GM15510 (cell line): Measurements from ENCODE around the gene SLC39A3.

Experiments used
- POLR2A ChIP-seq: IDR thresholded peaks from 3 replicates; pipeline ENCODE4 v1.6.1; 2011; ENCODE audit warnings: borderline replicate concordance; ENCODE audit not compliant: insufficient read length; ENCODE audit errors: extremely low read depth

SLC39A3 gene

GRCh38 chr19:2722541-2723344, 17.1 kb downstream of the SLC39A3 start:
- TF ChIP-seq POLR2A = no peak

- TF ChIP-seq POLR2A = no peak
Measured at GRCh38 chr19:2721570-2722540, 18.0 kb downstream of the SLC39A3 start.

DNA sequence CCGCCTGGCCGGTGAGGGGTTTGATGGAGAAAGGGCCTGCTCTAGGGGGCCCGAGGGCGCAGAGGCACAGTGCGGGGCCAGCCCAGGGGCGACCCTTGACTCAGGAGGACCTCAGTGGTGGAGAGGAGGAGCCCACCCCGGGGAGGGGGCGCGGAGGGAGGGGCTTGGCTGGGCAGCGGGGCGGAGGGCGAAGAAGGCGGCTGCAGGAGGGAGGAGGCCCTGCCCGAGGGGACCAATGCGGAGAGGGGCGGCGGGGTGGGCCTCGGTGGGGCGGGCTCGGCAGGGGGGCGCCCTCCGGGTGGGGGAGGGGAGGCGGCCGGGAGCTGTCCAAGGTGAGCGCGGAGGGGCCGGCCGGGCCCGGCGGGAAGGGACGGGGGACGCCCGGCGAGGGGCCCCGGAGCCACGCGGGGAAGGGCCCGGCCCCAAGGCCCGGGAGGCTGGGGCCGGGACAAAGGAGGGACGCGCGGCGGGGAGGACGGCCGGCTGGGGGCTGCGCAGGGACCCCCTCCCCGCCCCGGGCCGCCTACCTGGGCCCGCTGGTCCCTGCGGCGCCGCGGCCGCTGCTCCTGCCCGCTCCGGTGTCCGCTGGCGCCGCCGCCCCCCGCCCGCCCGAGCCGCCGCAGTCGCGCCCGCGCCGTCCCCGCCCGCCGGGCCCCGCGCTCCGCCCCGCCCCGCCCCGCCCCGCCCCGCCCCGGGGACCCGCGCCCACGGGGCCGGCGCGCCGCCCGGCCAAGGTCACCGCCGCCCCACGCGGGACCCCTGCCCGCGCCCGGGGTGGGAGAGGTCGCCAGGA, 18.8 kb downstream of the SLC39A3 start, which contains the start of gene DIRAS1:
DIRAS1 (minus strand) TSS at position 596 of the 793 bp plus-strand sequence. CDS start 3,566 bp downstream, outside the sequence.
- no peak for TF ChIP-seq POLR2A

- no peak for TF ChIP-seq POLR2A
Measured at GRCh38 chr19:2719920-2720776, 19.7 kb downstream of the SLC39A3 start.

GRCh38 chr19:2719232-2719735, 20.5 kb downstream of the SLC39A3 start:
- no peak for TF ChIP-seq POLR2A

DNA sequence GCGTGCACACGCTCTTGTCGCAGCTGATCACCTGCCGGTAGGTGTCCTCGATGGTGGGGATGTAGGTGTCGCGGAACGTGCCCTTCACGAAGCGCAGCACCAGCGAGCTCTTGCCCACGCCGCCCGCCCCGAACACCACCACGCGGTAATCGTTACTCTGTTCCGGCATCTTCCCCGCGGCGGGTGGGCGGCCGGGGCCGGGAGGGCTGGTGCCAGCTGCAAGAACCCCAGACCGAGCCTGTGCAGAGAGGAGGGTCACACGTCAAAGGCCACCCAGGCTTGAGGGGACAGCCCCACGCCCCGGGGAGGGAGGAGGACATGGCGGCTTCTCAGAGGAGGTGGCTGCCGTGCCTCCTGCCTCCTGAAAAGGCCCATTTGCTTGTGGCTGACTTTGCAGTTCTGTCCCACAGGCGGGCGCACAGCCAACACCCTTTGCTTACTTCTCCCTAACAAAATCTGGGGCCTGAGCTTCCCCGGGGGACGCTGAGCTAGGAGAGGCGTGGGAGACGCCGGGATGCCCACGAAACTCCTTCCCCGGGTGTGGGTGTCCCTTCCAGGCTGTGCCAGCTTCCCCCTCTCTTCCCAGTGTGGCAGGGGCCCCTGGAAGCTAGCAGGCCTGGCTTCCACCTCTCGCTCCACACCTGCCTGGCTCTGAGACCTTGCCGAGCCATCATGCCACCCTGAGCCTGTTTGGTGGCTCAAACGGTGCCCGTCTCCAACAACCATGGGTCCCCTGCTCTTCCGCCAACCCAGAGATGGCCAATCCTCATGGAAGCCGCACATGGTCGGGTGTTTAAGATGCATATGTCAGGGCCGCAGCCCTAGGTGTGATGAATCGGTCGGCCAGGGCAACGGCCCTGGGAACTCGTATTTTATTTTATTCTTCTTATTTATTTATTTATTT, 21.9 kb downstream of the SLC39A3 start:
- no peak for TF ChIP-seq POLR2A

DNA sequence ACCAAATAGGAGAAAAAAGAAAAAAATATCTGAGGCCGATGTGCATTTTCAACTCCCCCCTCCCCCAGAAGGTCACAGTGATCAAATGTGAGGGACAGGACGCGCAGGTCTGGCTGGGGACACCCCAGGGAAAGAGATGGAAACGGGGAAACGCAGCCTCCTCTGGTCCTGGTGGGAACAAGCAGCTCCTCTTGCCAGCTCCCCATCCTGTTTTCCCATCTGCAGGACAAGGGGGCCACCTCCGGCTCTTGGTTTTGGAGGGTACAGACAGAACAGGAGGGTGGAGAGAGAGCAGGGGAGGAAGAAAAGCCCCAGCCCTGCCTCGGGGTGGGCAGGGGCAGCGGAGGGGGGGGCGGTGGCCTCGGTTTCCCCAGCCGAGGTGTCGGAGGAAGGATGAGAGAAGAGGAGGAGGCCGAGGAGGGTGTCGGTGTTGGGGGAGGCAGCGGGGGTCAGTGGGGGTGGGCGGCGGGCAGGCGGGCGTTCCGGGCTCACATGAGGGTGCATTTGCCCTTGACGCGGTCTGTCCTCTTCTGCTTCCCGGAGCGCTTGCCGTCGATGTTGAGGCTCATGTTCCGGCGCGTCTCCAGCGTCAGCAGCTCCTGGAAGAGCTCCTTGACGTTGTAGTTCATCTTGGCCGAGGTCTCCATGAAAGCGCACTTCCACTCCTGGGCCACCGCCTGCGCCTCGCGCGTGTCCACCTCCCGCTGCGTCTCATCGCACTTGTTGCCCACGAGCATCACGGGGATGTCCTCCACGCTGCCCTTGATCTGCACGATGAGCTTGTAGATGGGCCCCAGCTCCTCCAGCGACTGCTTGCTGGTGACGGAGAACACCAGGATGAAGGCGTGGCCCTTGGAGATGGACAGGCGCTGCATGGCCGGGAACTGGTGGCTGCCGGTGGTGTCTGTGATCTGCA, 22.8 kb downstream of the SLC39A3 start:
- TF ChIP-seq POLR2A = no peak

GRCh38 chr19:2716275-2716650, 23.6 kb downstream of the SLC39A3 start:
- TF ChIP-seq POLR2A = no peak

GRCh38 chr19:2715470-2716274, 24.1 kb downstream of the SLC39A3 start:
- TF ChIP-seq POLR2A = no peak

DNA sequence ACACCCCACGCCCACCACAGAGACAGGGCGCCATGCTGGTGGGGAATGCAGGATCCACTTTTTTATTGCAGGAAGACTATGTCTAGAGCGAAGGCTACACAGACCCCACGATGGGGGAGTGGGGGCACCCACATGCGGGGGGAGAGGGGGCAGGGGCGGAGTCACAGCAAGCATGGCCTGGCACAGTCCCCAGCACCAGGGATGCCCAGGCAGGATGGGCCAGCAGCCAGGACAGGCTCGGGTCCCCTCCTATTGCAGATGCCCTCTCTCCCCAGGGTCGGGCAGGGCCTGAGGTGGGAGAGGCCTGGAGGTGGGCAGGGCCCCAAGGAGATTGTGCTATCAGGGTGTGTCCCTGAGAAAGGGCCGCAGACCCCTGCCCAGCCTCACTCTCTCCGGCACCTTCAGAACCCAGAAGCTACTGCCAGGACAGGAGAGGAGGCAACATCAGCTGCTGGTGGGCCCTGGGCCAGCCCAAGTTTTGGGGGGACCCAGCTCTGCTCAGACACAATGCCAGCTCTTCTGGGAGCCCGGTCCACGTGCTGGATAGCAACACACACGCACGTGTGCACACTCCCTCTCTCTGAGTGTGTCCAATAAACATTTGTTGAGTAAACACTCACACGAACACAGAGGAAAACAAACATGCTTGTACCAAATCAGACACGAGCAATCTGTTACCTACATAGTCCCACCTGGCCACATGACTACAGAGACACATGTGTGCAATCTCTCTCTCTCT, 25.1 kb downstream of the SLC39A3 start:
- no peak for TF ChIP-seq POLR2A
